Spleen (tissue), 11 donors: Measurements from ENCODE around the gene DEAF1. TPM values are rescaled to one million over a fixed set of nuclear protein-coding genes. Genes with fewer than 3 reads are reported as not detected.

Experiments
- DNase-seq: peaks from one replicate; pipeline ENCODE4 v3.0.0-alpha.2; 2020
- H3K27ac ChIP-seq, 8 donors: fragments of 200-600 bp; sonication (generic) in 7 of 8; 1 replicate in 4 of 8; 2 replicates in 4 of 8; pipeline versions ENCODE4 v1.5.0 to v1.8.0; 2016 to 2021; ENCODE audit warnings: inconsistent platforms in 4 of 8, mild to moderate bottlenecking in 4 of 8, moderate library complexity in 1 of 8
- H3K27me3 ChIP-seq, 7 donors: fragments of 200-600 bp; sonication (generic) in 6 of 7; replicated peaks in 1 of 7; 1 replicate in 4 of 7; 2 replicates in 3 of 7; pipeline versions ENCODE4 v1.5.0 to v1.8.0; 2016 to 2021; ENCODE audit warnings: inconsistent platforms in 3 of 7, mild to moderate bottlenecking in 1 of 7
- H3K36me3 ChIP-seq, 6 donors: fragments of 200-600 bp; sonication (generic) in 5 of 6; 1 replicate in 4 of 6; 2 replicates in 2 of 6; pipeline versions ENCODE4 v1.5.0 to v1.8.0; 2016 to 2021; ENCODE audit warnings: inconsistent platforms in 2 of 6
- H3K4me1 ChIP-seq, 6 donors: fragments of 200-600 bp; sonication (generic) in 5 of 6; 1 replicate in 3 of 6; 2 replicates in 3 of 6; pipeline versions ENCODE4 v1.5.0 to v1.8.0; 2016 to 2021; ENCODE audit warnings: inconsistent platforms in 3 of 6
- H3K4me3 ChIP-seq, 8 donors: fragments of 200-600 bp; sonication (generic) in 7 of 8; 1 replicate in 4 of 8; 2 replicates in 4 of 8; pipeline versions ENCODE4 v1.5.0 to v1.8.0; 2016 to 2021; ENCODE audit warnings: inconsistent platforms in 4 of 8, mild to moderate bottlenecking in 4 of 8, moderate library complexity in 2 of 8
- H3K9me3 ChIP-seq, 8 donors: fragments of 200-600 bp; sonication (generic) in 7 of 8; 1 replicate in 4 of 8; 2 replicates in 4 of 8; pipeline versions ENCODE4 v1.5.0 to v1.8.0; 2016 to 2021; ENCODE audit warnings: inconsistent platforms in 4 of 8
- POLR2A ChIP-seq, 3 donors: fragments of 450-650 bp; IDR thresholded peaks; one replicate each; pipeline ENCODE4 v1.5.1; 2017; ENCODE audit warnings: antibody characterized with exemption in 3 of 3, mild to moderate bottlenecking in 1 of 3
- POLR2AphosphoS5 ChIP-seq, 3 donors: sonication (generic); formaldehyde crosslinking; IDR thresholded peaks; one replicate each; pipeline ENCODE4 v1.5.1; 2017; ENCODE audit warnings: antibody characterized with exemption in 3 of 3
- WGBS, 5 donors: extraction: QIAGEN DNeasy Blood & Tissue Kit in 3 of 5; methylation state at CpG; one replicate each; pipeline versions ENCODE4 v1.1.5 to v1.1.7; 2013 to 2018; 5-methylcytosine and 5-hydroxymethylcytosine counted together
- intact Hi-C: fragments of 100-400 bp; cut with DNase I; formaldehyde crosslinking; loops from one replicate; pipeline ENCODE4 v1.15.0; 2023; ENCODE audit warnings: low total_unique reads
- polyA plus RNA-seq, 3 donors: library from polyadenylated mRNA; stranded (reverse); fragments of 200-250 nt; gene quantifications; one replicate each; pipeline ENCODE4 v1.2.1, GENCODE V29; 2013
- total RNA-seq, 7 donors: library from RNA; depleted of rRNA in 3 of 7; stranded (reverse); fragments of >200 nt in 3 of 7; fragmentation: NEBNext Ultra II Directional in 4 of 7; extraction: Animal tissue kit (Norgen Biotek cat#: 25700) in 4 of 7; gene quantifications; one replicate each; pipeline versions ENCODE4 v1.1.0 to v1.2.1, GENCODE V29; 2016 to 2021
- TF ChIP-seq, protein P1 (sequence below), 11 experiments: fragments of 200-600 bp in 7 of 11; fragments of 450-650 bp in 4 of 11; sonication (generic) in 4 of 11; IDR thresholded peaks in 8 of 11; conservative IDR thresholded peaks in 3 of 11; 1 replicate in 7 of 11; 2 replicates in 4 of 11; pipeline versions ENCODE4 v1.4.0 to v1.8.0; 2016 to 2021; ENCODE audit warnings: antibody characterized with exemption in 11 of 11, inconsistent platforms in 4 of 11, mild to moderate bottlenecking in 1 of 11
- donor health status: healthy with polysubstance abuse.
- donor health status: DM: no; HTN: no; CAD: no; lungs with moderate emphysema.
- donor health status: DM: no; HTN: no; CAD: no.
- donor health status: Bipolar disorder and iron deficiency.
- donor health status: healthy.
- donor health status: DM: no; HTN: no; CAD: no.
- donor health status: DM: yes; HTN: yes; CAD: no.

Gene DEAF1
- total and polyA plus RNA-seq, 10 donors, result 21.8 to 44.9 (median 30.1) TPM

GRCh38 chr11:701741-702461 lies 6.9 kb upstream of the DEAF1 start:
- WGBS, 5 donors, result 88 to 95% (median 91%) methylated on average over 14 to 22 of the region's 22 CpGs
- Histone ChIP-seq H3K9me3 (no peaks in the 10 kb centered on the region), H3K4me3 (no peak overlapping the region), H3K27me3 (peaks cover 0 to 18% (median 14%) of the 10 kb centered on the region in 7 donors), H3K27ac (peak overlapping the region in 3 of 8 donors; percentile 42 to 70 (median 60)), H3K4me1 (peaks cover 26 to 76% (median 55%) of the 10 kb centered on the region in 6 donors), H3K36me3 (peaks cover 0 to 69% (median 10%) of the 10 kb centered on the region in 6 donors)
- DNase-seq, result peak; percentile 51
- TF ChIP-seq, protein P1, sequence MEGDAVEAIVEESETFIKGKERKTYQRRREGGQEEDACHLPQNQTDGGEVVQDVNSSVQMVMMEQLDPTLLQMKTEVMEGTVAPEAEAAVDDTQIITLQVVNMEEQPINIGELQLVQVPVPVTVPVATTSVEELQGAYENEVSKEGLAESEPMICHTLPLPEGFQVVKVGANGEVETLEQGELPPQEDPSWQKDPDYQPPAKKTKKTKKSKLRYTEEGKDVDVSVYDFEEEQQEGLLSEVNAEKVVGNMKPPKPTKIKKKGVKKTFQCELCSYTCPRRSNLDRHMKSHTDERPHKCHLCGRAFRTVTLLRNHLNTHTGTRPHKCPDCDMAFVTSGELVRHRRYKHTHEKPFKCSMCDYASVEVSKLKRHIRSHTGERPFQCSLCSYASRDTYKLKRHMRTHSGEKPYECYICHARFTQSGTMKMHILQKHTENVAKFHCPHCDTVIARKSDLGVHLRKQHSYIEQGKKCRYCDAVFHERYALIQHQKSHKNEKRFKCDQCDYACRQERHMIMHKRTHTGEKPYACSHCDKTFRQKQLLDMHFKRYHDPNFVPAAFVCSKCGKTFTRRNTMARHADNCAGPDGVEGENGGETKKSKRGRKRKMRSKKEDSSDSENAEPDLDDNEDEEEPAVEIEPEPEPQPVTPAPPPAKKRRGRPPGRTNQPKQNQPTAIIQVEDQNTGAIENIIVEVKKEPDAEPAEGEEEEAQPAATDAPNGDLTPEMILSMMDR (IDR thresholded peaks at IDR 0.05 in 8 of 11, conservative IDR thresholded peaks at IDR 0.05 in 3 of 11), result no peak
- TF ChIP-seq POLR2AphosphoS5 (IDR thresholded peaks at IDR 0.05), result no peak
- no peak for TF ChIP-seq POLR2A (IDR thresholded peaks at IDR 0.05)
- intact Hi-C loops, result no loop called here

GRCh38 chr11:699753-700152 lies 4.7 kb upstream of the DEAF1 start:
- no peaks in the 10 kb centered on the region for H3K9me3 ChIP-seq
- H3K27me3 ChIP-seq, result no peaks in the 10 kb centered on the region
- WGBS, 5 donors, result 92 to 100% (median 100%) methylated on average over 1 of the region's 1 CpG
- H3K4me1 ChIP-seq, result peaks cover 21 to 64% (median 42%) of the 10 kb centered on the region in 6 donors
- H3K36me3 ChIP-seq, result peaks cover 0 to 65% (median 10%) of the 10 kb centered on the region in 6 donors
- H3K27ac ChIP-seq, result no peak overlapping the region
- intact Hi-C loops, result no loop called here
- H3K4me3 ChIP-seq, result no peak overlapping the region
- TF ChIP-seq, protein P1 (IDR thresholded peaks at IDR 0.05 in 8 of 11, conservative IDR thresholded peaks at IDR 0.05 in 3 of 11), result no peak
- TF ChIP-seq POLR2A (IDR thresholded peaks at IDR 0.05), result no peak
- no peak for TF ChIP-seq POLR2AphosphoS5 (IDR thresholded peaks at IDR 0.05)
- DNase-seq, result no peak

DNA sequence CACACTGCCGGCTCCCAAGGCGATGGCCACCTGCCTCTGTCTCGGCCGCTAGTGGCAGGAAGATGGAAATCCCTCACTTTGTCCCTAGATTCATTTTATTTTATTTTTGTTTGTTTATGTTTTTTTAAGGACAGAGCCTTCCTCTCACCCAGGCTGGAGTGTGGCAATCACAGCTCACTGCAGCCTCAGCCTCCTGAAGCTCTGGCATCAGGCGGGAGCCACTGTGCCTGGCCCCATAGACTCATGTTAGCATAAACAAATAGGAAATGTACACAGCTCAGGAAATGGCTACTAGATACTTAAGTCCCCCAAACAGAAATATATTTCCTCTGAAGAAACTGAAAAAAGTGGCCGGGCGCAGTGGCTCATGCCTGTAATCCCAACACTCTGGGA lies 4.1 kb upstream of the DEAF1 start:
- Histone ChIP-seq H3K9me3 (no peaks in the 10 kb centered on the region), H3K4me1 (peaks cover 21 to 63% (median 42%) of the 10 kb centered on the region in 6 donors), H3K4me3 (no peak overlapping the region), H3K36me3 (peaks cover 0 to 58% (median 10%) of the 10 kb centered on the region in 6 donors), H3K27me3 (no peaks in the 10 kb centered on the region), H3K27ac (no peak overlapping the region)
- no peak for DNase-seq
- intact Hi-C loops, result no loop called here
- WGBS, 5 donors, result 89 to 97% (median 93%) methylated on average over 7 of the region's 7 CpGs
- TF ChIP-seq, protein P1 (IDR thresholded peaks at IDR 0.05 in 8 of 11, conservative IDR thresholded peaks at IDR 0.05 in 3 of 11), result no peak
- no peak for TF ChIP-seq POLR2A (IDR thresholded peaks at IDR 0.05)
- no peak for TF ChIP-seq POLR2AphosphoS5 (IDR thresholded peaks at IDR 0.05)

DNA sequence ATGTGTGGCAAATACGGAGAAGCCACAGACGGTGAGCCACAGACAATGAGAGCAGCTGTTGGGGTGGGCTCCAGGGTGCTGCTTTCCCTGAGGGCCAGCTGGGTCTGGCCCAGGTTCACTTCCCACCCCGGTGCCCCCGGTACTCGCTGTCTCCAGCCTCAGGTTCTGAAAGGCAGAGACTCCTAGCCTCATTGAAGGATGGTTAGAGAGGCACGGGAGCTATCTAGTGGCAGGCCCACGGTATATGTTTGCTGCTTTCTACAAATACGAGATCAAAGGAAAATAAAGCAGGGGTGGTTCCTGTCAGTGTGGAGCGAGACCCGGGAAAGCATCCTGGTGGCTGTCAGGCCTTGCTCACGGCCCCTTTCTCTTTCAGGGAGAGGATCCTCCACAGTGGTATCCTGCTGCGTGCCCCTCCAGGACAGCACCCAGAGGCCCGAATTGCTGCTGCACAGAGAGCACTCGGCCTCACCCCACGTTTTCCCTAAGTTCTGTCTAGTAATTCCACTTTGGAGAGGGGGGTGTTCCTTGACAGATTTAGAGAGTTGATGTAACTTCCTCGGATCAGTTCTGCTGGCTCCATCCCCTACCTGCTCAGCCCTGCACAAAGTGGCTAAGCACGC lies 3.6 kb upstream of the DEAF1 start:
- peaks cover 25 to 63% (median 47%) of the 10 kb centered on the region in 6 donors for H3K4me1 ChIP-seq
- WGBS, 5 donors, result 85 to 88% (median 86%) methylated on average over 17 of the region's 17 CpGs
- H3K27me3 ChIP-seq, result no peaks in the 10 kb centered on the region
- H3K36me3 ChIP-seq, result peaks cover 0 to 56% (median 10%) of the 10 kb centered on the region in 6 donors
- DNase-seq, result no peak
- TF ChIP-seq, protein P1 (IDR thresholded peaks at IDR 0.05 in 8 of 11, conservative IDR thresholded peaks at IDR 0.05 in 3 of 11), result no peak
- TF ChIP-seq POLR2AphosphoS5 (IDR thresholded peaks at IDR 0.05) (no peak), POLR2A (IDR thresholded peaks at IDR 0.05) (no peak)
- no peaks in the 10 kb centered on the region for H3K9me3 ChIP-seq
- H3K4me3 ChIP-seq, result no peak overlapping the region
- H3K27ac ChIP-seq, result peak overlapping the region in 3 of 8 donors; percentile 97 to 100 (median 99)
- intact Hi-C loops, result no loop called here
